Liver (tissue), 3 donors: ENCODE data around the gene LRRC28.

ENCODE experiments used
- GABPA ChIP-seq, 2 donors: IDR thresholded peaks in 1 of 2; conservative IDR thresholded peaks in 1 of 2; 2 replicates each; pipeline ENCODE4 v1.6.1; 2016; ENCODE audit warnings: antibody characterized with exemption in 2 of 2, mild to moderate bottlenecking in 1 of 2, moderate library complexity in 1 of 2
- RXRA ChIP-seq, 2 donors: IDR thresholded peaks; 2 replicates each; pipeline ENCODE4 v1.6.1; 2017 to 2018; ENCODE audit warnings: antibody characterized with exemption in 2 of 2, mild to moderate bottlenecking in 1 of 2
- TF ChIP-seq, protein P1 (sequence below): fragments of 150-350 bp; IDR thresholded peaks from 2 replicates; pipeline ENCODE4 v1.5.1; 2017; ENCODE audit warnings: improper control_type of control experiment, low read depth, low read length; ENCODE audit not compliant: missing input control
- TF ChIP-seq, protein P2 (sequence below): IDR thresholded peaks from 2 replicates; pipeline ENCODE4 v1.6.1; 2016; ENCODE audit warnings: antibody characterized with exemption
- donor health status: healthy.
- donor health status: healthy.

DNA sequence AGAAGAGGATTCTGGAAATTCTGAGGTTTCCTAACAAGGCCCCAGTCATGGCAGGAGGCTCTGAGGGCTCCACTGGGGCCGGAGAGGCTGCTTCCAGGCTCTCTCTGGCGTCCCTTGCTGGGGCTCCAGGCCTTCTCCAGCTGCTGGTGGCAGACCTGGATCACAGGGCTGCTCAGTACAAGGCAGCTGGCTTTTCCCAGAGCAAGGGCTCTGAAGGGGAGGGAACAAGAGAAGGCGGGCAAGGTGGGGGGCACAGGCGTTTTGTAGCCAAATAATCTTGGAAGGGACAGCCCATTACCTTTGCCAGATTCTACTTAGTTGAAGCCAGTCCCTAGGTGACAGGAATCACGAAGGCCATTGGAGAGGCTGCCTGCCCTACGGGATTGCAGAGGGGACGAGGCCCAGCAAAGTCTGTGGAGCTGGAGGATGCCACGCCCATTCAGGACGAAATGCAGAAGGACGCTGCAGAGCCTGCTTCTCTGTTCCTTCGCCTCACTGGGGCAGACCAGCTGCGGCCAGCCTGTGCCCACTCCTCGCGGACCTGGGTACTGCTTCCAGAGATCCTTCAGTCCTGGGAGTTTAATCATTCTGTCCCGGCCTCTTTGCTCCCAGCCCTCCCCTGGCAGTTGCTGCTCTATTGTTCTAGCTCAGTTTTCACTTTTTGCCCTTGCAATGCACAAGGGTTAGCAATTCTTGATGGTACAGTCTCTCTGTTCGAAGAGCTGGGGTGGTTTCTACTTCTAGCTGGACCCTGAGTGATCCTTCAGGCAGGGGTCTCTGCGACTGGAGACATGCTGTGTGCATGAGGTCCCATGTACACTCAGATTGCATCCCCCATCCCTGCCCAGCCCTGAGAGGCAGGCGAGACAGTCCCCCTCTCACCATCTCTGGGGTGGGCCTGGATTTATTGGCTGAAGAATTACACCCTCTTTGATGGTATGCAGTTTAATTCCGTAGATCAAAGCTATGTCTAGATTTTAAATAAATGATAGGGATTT is 165.2 kb downstream of the LRRC28 start:
- TF ChIP-seq, protein P1, sequence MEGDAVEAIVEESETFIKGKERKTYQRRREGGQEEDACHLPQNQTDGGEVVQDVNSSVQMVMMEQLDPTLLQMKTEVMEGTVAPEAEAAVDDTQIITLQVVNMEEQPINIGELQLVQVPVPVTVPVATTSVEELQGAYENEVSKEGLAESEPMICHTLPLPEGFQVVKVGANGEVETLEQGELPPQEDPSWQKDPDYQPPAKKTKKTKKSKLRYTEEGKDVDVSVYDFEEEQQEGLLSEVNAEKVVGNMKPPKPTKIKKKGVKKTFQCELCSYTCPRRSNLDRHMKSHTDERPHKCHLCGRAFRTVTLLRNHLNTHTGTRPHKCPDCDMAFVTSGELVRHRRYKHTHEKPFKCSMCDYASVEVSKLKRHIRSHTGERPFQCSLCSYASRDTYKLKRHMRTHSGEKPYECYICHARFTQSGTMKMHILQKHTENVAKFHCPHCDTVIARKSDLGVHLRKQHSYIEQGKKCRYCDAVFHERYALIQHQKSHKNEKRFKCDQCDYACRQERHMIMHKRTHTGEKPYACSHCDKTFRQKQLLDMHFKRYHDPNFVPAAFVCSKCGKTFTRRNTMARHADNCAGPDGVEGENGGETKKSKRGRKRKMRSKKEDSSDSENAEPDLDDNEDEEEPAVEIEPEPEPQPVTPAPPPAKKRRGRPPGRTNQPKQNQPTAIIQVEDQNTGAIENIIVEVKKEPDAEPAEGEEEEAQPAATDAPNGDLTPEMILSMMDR = no peak
- TF ChIP-seq, protein P2, sequence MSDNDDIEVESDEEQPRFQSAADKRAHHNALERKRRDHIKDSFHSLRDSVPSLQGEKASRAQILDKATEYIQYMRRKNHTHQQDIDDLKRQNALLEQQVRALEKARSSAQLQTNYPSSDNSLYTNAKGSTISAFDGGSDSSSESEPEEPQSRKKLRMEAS = no peak
- no peak for TF ChIP-seq GABPA (IDR thresholded peaks at IDR 0.05 in 1 of 2, conservative IDR thresholded peaks at IDR 0.05 in 1 of 2)
- no peak for TF ChIP-seq RXRA (IDR thresholded peaks at IDR 0.05)
